ENCODE measurements around the gene DAPL1. TPM values are rescaled to one million over a fixed set of nuclear protein-coding genes. Genes with fewer than 3 reads are reported as not detected.

Gene DAPL1
- total RNA-seq, 4 donors from 2014 or later: 1.5 TPM; not detected in 3

DNA sequence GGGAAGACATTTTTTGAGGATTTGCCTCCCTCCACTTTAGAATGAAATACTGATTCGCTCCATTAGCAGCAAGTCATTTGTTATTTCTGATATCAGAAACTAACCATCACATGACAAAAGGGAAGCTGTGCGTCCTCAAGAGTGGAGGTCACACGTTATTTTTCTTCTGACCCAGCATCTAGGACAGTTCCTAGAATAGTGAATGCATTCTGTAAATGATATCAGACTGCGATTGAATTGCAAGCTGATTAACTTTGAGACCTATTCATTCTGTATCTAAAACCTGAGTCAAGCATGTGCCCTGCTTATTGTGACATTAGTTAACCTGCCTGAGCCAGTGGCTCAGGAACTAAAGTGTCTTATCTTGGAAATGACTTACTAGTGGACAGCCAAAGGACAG, 10.1 kb downstream of the DAPL1 start:
- TF ChIP-seq, protein P1, sequence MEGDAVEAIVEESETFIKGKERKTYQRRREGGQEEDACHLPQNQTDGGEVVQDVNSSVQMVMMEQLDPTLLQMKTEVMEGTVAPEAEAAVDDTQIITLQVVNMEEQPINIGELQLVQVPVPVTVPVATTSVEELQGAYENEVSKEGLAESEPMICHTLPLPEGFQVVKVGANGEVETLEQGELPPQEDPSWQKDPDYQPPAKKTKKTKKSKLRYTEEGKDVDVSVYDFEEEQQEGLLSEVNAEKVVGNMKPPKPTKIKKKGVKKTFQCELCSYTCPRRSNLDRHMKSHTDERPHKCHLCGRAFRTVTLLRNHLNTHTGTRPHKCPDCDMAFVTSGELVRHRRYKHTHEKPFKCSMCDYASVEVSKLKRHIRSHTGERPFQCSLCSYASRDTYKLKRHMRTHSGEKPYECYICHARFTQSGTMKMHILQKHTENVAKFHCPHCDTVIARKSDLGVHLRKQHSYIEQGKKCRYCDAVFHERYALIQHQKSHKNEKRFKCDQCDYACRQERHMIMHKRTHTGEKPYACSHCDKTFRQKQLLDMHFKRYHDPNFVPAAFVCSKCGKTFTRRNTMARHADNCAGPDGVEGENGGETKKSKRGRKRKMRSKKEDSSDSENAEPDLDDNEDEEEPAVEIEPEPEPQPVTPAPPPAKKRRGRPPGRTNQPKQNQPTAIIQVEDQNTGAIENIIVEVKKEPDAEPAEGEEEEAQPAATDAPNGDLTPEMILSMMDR (IDR thresholded peaks at IDR 0.05): no peak
- DNase-seq (ENCODE audit: low spot score) (no peak), ATAC-seq (ENCODE audit: low FRiP score) (no peak)

DNA sequence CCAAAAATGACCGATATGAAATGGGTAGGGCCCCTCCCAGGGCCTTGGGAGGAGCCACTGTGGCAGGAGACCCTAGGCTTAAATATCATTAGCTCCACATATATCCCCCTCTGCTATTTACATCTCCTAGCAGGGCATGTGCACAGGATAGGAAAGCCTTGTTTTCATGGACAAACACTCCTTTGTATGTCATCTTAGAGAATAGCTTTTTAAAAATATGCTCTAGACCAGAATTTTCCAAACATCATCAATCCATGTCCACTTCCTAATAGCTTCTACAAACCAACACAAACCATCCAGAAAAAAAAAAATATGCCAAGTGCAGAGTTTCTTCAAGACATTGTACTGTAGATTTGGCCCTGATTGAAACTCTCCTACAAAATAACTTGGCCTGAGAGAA, 10.8 kb downstream of the DAPL1 start:
- TF ChIP-seq, protein P1 (IDR thresholded peaks at IDR 0.05): no peak
- ATAC-seq (ENCODE audit: low FRiP score) (no peak), DNase-seq (ENCODE audit: low spot score) (no peak)

DNA sequence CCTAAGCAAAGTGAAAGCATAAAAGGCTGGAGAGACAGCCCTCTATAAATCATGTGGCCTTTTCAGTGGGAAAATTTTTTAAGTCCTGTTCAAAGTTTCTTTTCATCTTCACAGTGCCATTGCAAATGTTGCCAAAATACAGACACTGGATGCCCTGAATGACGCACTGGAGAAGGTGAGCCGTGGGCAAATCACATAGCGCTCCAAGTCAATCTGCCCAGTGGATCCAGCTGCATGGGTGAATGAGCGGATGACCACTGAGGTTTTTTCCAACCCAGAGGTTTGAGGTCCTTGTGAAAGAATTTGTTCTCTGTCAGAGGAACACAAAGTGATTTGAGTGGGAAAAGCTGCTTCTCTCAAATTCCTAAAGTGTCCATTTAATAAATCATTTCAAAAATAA, 11.8 kb downstream of the DAPL1 start:
- ATAC-seq (ENCODE audit: low FRiP score) (peak; percentile 71), DNase-seq (ENCODE audit: low spot score) (no peak)
- TF ChIP-seq, protein P1 (IDR thresholded peaks at IDR 0.05): no peak

DNA sequence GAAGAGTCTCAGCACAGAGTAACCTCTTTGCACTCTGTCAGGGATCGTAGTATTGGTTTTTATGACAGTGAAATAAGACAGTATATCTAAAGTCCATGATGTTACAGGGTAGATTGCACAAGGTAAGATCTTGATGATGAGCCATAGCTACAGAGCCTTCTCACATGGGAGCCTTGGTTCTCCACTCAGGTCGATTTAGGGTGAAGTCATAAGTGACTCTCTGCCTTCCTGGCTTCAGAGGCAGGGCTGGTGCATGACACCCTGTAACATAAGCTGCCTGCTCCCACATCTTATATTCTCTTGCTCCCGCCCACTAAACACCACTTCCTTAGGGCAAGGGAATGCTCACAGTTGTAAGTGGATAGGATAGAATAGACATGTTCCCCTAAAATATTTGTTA, 13.3 kb downstream of the DAPL1 start:
- ATAC-seq (ENCODE audit: low FRiP score) (no peak), DNase-seq (ENCODE audit: low spot score) (no peak)
- TF ChIP-seq, protein P1 (IDR thresholded peaks at IDR 0.05): no peak

DNA sequence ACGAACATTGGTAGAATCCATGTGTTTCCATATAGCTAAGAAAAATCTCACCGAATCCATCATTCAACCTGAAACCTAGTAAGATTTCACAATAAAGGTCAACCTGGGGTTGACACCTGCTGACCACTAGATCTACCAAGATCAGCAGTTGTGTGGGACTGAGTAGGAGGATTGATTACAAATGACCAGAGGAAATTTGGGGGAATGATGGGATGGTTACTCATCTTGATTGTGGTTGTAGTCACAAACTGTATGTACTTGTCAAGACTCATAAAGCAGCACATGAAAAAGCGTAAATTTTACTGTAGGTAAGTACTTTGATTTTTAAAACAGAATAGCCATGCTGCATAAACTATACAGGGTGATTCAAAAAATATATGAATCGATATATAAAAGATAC, 14.7 kb downstream of the DAPL1 start:
- DNase-seq (ENCODE audit: low spot score) (no peak), ATAC-seq (ENCODE audit: low FRiP score) (no peak)
- TF ChIP-seq, protein P1 (IDR thresholded peaks at IDR 0.05): no peak

DNA sequence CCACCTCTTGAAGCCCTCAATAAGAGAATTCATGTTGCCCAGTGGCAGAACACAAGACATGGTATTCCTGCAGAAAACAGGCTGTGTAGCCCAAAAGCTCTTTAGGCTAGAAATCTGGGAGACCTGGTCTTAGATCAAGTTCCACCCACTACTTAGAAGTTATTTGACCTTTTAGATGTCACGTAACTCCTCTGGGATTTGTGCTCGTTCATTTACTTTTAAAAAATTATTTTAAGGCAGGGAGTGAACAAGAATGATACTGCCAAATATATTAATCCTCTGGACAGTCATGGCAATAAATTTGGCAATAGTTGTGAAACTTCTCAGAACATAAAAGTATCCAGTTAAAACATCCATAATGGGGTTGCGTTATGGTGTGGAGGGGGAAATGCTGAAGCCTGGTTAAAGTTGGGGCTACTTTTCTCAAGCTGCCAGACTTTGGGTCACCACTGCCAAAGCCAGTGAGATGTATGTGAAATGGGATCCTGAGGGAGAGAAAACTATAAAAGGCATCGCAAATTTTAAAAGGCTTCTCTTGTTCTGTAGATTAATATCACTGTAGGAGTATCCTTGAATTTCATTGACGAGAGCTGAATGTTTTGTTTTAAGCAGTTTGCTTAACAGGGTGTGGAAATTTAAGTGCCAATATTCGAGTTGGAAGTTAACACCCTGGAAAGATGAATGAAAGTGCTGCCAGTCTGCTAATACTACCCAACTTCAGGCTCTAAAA, 15.8 kb downstream of the DAPL1 start:
- TF ChIP-seq, protein P1 (IDR thresholded peaks at IDR 0.05): no peak
- ATAC-seq (ENCODE audit: low FRiP score): peak; percentile 65
- no peak for DNase-seq (ENCODE audit: low spot score)

DNA sequence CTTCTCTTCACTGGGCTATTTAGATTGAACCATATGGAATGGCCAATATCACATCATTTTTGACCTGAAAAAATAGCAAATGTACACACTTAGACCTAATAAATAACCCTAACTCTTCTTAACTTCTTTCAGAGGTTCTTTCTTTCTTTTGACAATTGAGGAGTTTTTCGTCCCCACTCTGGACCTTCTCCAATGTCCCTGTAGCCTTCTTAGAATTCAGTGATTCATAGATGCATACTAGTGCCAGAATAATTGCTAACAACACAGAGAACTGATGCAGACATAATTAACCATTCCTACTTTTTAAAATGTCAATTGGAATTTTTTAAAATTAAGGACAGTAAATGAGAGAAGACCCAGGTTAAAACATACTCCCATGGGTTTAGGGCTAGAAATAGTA, 20.0 kb downstream of the DAPL1 start:
- no peak for DNase-seq (ENCODE audit: low spot score)
- ATAC-seq (ENCODE audit: low FRiP score): no peak
- TF ChIP-seq, protein P1 (IDR thresholded peaks at IDR 0.05): no peak
